22Rv1 (cell line): ENCODE measurements around the gene CEP164.

ENCODE experiments used
- ZFX ChIP-seq: fragments of 450-650 bp; IDR thresholded peaks from 2 replicates; pipeline ENCODE4 v1.6.1; 2017; ENCODE audit warnings: antibody characterized with exemption, borderline replicate concordance
- TF ChIP-seq, protein P1 (sequence below): fragments of 450-650 bp; IDR thresholded peaks from 2 replicates; pipeline ENCODE4 v1.5.1; 2017; ENCODE audit warnings: mild to moderate bottlenecking

GRCh38 chr11:117426941-117427340 lies 99.3 kb downstream of the CEP164 start:
- TF ChIP-seq, protein P1, sequence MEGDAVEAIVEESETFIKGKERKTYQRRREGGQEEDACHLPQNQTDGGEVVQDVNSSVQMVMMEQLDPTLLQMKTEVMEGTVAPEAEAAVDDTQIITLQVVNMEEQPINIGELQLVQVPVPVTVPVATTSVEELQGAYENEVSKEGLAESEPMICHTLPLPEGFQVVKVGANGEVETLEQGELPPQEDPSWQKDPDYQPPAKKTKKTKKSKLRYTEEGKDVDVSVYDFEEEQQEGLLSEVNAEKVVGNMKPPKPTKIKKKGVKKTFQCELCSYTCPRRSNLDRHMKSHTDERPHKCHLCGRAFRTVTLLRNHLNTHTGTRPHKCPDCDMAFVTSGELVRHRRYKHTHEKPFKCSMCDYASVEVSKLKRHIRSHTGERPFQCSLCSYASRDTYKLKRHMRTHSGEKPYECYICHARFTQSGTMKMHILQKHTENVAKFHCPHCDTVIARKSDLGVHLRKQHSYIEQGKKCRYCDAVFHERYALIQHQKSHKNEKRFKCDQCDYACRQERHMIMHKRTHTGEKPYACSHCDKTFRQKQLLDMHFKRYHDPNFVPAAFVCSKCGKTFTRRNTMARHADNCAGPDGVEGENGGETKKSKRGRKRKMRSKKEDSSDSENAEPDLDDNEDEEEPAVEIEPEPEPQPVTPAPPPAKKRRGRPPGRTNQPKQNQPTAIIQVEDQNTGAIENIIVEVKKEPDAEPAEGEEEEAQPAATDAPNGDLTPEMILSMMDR = no peak
- TF ChIP-seq ZFX = no peak
